MV-4-11 (cell line): Measurements from ENCODE around the gene SLC48A1.
"Not testable (repeated sequence)": the region's sequence is repeated elsewhere in the genome, so short reads cannot be mapped to it uniquely, and the experiment has no call there.

Source experiments
- DNase-seq: peaks from one replicate; lab custom pipeline; 2025; lab: John Stamatoyannopoulos, UW

Gene SLC48A1

DNA sequence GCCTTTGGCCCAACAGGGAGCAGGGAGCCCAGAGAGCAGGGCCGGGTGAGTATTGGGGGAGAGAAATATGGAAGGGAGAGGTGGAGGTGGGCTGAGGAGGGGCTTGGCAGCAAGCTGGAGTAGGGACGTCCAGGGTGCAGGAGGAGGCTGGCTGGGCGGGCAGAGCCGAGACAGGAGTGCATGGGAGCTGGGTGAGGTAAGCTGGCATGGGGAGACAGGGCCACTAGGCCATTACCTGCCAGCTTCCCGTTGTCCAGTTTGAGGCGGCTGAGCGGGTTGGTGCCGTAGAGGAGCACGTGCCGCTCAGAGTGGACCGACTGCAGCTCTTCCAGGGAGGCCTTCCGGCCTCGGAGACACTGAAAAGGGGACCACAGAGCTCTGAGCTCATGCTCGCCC lies 18.3 kb downstream of the SLC48A1 start:
- DNase-seq, result no peak

DNA sequence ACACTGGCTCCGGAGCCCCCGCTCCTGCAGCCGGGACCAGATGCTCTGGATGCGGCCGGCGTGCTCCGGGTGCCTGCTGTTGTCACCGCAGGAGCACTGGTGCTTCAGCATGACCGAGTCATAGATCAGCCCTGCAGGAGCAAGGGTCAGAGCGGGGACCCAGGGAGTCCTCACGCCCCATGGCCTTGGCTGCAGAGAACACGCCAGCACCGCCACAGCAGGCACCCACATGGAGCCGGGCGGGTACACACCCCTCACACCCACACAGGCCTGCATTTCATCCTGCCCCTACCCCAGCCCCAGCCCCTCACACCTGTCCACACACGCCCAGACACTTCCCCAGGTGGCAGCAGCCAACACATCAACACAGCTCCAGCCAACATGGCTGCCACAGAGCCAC lies 18.8 kb downstream of the SLC48A1 start:
- DNase-seq, result no peak

DNA sequence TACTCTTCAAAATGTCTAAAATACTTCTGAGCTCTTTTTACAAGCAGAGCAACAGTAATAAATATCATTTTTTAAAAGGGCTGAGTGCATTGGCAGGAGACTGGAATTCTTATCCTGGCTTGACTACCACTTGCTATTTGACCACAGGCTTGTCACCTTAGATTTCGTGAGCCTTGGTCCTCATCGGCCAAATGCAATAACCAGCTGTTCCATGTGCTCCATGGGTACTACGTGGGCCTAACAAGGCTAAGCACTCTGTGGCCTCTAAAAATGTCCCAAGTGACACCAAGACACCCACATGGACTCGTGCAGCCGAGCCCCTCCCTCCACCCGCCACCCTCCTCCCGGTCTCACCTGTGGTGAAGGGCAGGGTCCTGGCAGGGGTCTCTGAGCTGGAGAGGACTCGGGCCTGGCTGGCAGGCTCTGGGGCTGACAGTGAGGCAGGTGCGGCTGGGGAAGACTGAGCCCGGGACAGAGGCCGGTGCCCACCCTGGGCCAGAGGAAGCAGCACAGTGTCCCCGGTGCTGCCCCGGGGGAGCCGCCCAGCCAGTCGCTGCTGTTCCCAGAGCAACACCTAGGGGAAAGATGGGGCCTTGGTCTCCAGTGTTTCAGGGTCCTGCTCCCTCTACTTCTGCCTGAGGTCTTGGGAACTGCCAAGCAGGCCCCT lies 20.1 kb downstream of the SLC48A1 start:
- DNase-seq, result no peak

DNA sequence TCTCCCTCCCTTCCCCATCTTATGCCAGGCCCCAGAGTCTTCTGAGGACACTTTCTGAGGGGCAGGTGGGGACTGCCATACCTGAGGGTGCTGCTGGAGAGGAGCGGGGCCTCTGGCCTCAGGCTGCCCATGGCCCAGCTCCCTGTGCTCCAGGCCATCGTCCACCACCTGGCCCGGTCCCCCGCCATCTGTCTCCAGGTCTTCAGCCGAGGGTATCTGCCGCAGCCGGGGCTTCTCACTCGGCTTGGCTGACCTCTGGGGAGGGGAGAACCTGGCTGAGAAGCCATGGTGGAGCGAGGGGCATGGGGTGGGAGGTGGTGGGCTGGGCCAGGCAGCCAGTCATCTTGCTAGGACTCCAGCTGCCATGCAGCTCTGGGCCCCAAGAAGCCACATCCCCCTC lies 21.6 kb downstream of the SLC48A1 start:
- no peak for DNase-seq

DNA sequence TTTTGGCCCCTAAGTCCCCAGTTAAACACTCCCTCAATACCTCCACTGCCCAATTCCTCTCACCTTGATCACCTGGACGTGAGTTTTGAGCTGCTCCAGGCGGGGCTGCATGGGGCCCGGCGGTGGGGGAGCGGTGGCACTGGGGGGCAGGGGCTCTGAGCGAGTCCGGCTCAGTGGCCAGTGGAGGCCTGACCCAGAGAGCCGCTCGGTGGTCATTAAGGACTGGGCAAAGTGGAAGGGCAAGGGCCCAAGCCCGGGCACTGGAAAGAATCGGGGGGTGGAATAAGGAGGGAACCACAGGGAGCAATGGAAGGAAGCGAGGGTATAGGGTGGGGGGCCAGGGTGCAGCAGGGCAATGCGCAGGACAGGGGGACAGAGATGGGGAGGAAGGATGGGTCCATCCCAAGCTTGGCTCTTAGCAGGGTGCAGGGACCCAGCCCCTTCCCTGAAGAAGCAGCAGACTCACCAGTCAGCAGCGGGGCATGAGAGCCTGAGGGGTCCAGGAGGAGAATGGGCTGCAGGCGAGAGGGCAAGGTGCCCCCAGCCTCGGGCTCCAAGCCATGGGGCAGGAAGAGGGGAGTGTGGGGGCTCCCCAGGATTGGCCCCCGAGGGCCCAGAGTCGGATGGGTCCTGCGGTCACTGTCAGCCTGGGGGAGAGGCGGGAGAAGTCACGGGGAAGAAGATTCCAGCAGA lies 22.2 kb downstream of the SLC48A1 start:
- no peak for DNase-seq

DNA sequence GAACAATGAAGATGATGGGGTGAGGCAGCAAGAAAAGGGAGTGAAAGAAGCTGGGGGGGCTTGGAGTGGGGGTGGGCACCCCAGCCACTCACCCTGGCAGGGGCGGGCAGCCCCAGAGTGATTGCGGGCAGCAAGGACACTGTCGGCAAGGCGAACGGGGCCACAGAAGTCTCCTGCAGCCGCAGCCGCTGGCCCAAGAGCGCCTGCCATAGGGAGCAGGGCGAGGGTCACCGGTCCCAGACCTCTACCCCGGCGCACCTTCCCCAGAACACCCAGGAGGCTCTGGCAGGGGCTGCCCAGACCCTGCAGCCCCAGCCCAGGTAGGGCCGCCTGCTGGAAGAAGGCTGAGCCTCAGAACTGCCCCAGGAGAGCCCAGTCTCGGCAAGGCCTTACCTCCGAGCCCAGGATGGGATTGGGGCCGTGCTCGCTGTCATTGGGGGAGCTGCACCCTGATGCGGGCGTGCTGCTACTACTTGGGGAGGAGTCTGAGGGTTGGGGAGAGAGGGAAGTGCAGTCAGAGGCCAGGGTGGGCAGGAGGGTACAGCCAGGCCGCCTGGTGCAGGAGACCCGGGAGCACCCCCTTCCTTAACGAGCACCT lies 22.9 kb downstream of the SLC48A1 start:
- DNase-seq, result no peak

DNA sequence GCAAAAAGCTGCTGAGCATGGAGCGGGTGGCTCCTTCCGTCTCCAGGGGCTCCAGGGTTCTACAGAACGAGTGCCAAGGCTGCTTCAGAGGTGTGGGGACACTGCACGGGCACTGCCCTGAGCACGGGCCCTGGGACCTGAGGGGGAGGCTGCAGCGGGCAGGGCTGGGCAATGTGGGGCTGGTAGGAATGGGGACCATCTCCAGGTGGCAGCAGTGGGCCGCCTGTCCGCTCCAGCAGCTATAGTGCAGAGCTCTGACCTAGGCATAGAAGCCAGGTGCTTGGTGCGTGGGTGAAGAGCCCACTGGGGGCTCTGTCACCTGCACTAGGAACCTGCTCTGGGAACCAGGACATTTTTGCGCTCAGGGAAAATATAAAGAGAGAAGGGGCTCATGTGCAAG lies 24.4 kb downstream of the SLC48A1 start:
- DNase-seq, result no peak

DNA sequence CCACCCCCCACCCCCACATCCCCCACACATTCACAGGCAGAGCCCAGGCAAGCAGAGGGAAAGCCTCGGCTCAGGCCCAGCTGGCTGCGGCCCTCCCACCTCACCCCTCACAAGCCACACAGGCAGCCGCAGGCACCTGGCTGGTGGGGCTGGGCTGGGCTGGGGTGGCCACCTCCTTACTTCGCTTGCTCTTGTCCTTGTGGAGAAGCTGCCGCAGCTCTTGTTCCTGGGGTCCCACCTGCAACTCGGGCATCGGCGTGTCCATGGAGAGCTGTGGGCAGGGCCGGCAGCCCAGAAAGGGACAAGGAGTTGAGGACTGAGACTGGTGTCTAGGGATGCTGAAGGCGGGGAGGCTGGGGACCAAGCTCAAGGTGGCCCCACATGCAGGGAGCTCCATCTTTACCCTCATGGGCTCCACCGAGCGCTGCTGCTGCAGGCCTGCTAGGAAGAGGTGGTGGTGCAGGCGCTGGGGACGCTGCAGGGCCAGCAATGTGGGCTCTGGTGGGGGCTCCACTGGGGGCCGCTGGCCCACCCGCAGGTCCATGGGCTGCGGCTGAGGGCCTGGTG lies 25.4 kb downstream of the SLC48A1 start:
- no peak for DNase-seq

DNA sequence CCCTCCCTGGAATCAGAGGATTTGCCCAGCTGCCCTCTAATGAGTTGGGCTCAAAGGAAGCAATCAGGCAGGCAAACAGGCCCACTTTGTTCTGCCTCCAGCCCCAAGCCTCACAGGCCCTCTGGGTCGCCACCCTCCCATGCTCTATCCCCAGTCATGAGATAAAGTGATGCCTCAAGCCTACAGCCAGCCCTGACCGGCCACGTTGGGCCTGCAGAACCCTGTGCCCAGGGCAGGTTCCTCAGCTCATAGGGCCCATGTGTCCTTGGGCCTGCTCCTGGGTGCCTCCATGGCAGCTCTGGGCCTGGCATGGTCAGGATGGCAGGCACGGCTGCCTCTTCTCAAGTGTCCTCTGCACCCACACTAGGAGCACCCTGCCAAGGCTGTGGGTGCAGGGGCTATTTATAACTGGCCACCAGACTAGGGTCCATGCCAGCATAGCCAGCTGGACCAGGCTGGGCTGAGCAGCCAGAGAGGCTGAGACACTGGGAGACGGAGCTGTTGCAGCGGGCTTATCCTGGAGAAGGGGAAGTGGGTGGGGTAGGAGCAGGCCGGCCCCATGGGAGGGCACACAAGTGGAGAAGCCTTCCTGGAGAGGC lies 26.4 kb downstream of the SLC48A1 start:
- no peak for DNase-seq

DNA sequence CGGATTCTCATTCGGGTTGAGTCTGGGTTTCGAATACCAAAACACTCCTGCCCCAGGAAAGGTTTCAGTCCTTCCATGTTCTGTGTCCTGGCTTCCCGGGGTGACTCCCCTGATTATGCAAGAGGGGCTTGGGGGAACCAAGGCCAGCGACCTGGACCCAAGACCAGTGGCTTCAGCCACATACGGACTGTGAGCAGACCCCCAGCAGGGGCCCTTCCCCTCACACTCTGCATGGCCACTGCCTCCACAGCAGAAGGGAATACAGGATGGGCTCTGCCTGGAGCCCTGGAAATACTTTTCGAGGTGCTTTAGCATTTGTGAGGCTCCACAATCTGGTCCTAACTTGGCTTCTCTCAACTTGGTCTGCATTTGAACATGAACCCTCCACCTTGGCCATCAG lies 27.5 kb downstream of the SLC48A1 start:
- no peak for DNase-seq

DNA sequence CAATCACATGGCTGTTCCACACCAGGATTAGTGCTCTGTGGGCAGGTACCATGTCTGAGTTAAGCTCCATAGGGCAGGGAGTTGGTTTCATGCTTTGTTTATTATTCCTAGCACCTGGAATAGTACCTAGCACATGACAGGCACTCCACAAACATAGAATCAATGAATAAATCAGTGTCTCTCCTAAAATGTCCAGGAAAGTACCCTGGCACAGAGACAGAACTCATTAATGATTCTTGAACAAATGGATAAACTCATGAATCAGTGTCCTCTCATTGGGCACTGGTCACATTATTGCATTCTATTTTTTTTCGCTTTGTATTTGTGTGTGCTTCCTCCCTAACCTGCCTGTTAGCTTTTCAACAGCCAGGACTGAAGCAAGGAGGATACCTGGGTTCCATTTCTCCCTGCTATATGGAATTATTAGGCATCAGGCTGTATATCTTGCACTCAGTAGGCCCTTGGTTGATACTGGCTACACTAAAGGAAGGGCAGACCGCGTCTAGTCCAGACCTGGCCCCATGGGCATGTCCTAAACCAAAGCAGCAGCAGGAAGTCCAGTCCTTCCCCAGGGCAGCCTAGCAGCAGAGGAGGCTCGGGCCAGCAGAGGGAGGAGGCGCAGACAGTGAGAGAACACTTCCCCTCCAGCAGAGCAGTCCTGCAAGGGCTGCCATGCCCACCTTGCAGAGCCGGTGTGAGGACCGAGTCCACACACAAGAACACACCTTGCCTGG lies 28.3 kb downstream of the SLC48A1 start:
- no peak for DNase-seq

DNA sequence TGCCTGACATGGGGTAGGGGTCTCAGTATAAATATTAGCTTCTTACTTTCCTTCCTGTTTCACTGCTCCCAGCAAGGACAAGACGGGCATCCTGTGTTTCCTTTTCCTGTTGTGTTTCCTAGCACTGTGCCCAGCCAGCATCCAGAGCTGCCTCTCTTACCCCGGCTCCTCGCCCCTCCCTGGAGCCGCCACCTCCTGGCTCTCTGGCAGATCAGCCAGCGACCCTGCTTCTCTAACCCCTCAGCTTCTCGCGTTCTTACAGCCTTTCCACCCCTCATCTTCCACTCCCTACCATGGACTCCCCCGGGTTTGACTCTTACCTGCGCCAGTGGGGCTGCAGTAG lies 28.8 kb downstream of the SLC48A1 start:
- DNase-seq, result no peak

DNA sequence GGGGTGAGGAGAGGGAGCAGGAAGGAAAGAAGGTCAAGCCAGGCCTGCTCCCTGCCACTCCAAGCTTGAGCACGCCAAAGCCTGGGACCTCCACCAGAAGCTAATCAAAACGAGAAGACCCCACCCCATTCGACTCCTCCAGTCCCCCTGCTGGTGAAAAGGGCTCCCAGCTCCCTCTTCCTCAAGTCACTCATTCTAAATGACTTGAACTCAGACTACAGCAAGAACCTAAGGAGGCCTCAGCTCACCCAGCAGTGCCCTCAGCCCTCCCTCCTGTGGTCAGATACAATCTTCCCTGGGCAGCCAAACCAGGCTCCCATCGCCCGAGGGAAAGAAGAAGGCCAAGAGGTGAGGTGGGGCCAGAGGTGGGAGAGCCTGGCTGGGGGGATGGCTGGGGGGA lies 29.3 kb downstream of the SLC48A1 start:
- DNase-seq, result no peak

DNA sequence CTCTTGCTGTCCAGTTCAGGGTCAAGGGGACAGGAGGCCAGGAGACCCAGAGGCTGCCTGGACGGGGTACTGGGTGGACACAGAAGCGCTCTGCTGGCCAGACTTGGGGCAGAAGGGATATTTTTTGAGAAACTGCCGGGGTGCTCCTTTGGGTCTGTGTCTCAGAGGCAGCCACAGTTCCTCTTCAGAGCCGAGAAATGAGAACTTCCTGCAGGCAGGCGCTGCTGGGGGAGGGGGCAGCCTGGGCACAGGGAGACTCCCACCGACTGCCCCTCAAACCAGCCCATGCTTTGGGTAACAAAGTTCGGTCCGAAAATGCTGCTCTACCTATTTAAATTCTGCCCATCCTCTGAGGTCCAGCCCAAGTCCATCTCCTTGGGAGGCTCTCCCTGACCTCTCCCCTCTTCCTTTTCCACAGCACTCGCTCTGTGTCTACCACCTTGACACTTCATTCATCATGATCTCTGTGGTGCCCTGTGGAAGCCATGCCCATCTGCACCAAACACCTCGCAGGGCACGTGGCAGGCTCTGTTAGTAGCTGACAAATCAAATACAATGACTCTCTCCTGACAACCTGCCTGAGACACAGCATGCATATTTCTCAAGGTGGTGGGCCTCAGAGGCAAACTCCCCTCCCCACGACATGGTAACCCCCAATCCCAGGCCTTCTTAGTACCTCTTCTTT lies 30.3 kb downstream of the SLC48A1 start:
- peak; percentile 18 for DNase-seq

DNA sequence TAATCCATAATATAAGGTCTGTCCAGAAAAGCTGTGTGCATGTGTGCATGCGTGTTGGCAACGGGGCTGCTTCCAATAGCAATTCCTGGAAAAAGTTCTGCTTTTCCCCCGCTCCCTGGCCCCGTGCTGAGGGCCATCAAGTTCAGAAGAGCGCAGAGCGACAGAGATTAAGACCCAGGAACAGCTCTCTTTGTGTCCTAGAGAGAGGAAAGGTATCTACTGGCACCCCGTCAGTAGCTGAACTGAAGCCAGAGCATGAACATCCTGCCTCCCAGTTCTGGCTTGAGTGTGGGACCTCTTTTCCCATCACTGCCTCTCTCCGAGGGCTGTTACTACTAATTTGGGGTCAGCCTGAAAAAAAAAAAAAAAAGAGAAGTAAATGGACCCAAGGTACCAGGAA lies 31.1 kb downstream of the SLC48A1 start:
- DNase-seq, result no peak

DNA sequence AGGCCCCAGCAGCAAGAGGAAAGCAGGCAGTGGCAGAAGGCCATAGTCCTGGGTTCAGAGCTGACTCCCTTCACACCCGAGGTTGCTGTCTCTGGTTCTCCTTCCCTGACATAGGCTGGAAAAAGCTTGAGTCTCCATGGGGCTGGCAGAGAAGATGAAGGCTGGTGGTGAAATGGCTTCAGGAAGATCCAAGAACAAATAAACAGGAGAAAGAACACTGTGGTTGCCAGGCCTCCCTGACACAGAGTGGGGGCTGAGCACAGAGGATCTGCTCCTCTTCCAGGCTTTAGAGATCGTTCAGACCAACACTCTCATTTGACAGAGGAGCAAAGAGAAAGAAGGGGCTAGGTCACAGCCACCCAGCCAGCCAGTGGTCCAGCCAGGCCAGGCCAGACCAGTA lies 32.4 kb downstream of the SLC48A1 start:
- DNase-seq, result no peak

DNA sequence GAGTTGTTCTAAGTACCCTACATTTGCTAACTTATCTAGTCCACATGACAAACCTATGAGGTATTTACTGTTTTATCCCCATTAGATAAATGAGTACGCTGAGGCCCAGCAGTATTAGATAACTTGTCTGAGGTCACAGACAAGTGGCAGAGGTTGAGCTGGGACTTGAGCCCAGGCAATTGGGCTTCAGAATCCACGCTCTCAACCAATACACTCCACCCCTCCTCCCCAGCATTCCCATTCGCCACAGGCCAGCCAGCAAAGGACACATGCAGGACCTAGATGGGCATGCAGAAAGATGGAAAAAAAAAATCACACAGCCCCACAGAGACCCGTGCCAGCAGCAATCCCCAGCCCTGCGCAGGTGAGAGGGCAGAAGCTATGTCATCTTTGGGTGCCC lies 34.3 kb downstream of the SLC48A1 start:
- no peak for DNase-seq

DNA sequence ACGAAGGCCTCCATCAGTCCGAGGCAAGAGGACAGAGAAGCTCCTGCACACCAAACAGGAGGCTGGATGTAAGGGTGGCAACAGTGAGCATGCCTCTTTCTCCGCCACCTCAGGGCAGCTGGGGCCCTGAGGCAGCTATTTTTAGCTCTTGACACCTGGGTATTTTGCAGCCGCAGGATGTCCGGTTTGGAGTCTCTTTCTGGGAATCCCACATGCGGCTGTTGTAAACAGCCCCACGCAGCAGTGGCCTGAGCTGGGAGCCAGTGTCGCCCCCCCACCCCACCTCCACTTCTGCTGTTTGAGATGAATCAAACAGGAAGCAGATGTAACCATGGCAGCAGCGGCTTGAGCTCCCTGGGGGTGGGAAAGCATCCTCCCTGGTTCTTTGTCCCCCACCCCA lies 35.0 kb downstream of the SLC48A1 start:
- DNase-seq, result peak; percentile 51

DNA sequence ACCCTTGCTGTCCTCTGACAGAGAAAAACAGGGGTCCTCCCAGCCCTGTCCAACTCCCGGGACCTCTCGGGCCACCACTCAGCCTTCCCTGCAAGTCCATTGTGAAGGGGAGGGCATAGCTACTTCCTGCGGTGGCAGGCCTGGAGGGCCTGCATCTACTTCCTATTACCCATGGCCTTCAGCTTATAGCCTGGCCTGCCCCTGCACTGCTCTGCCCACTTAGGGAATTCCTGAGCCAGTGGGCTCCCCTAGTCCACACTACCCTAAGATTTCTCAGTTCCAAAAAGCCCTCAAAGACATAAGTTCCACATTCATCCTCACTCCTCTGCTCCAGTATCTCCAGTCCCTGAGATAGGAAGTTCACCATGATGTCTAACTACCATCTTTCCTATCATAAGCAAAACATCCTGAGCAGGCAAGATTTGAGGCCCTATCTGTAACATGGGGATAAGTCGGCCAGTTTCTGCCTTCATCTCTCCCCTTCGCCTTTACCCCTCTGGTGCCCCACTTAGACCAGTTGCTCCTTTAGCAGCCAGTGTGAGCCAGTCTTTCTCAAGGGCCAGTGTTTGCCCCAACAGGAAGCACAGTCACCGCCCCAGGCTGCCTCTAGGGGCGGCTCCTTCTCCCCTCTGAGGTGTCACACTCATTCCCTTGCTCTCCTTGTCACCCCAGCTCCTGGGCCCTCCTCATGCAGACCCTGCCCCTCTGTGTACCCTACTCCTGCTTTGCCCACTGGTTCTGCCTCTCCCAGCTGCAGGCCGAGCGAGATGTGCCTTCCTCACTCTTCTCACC lies 35.7 kb downstream of the SLC48A1 start:
- peak; percentile 52 for DNase-seq

DNA sequence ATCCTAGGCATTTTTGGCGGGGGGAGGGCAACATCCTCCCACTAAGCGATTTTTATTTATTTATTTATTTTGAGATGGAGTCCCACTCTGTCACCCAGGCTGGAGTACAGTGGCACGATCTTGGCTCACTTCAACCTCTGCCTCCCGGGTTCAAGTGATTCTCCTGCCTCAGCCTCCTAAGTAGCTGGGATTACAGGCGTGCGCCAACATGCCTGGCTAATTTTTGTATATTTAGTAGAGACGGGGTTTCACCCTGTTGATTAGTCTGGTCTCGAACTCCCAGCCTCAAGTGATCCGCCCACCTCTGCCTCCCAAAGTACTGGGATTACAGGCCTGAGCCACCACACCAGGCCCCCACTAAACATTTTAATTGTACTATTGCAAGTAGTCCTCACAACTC lies 36.5 kb downstream of the SLC48A1 start:
- DNase-seq, result not testable (repeated sequence)

DNA sequence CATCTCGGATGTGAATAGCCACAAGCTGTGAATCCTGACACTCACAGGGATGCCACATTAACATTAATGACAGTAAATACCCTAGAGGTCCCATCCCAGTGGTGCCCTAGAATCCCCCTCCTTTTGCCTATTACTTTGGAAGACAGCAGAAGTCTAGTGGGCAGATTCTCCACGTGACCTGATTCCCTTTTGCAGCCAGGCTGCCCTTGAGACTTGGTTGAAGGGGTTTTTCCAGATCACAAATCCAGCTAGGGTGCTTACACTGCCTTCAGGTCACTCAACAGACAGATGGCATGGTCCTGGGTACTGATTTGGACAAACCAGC lies 38.0 kb downstream of the SLC48A1 start:
- no peak for DNase-seq
